Chondrocyte (in vitro differentiated cells): ENCODE results near the gene TMEM178B. TPM values are rescaled to one million over a fixed set of nuclear protein-coding genes. Genes with fewer than 3 reads are reported as not detected.

Experiments
- DNase-seq: peaks from one replicate; pipeline ENCODE4 v3.0.0; 2021; ENCODE audit warnings: mixed read lengths, low spot score
- H3K27ac Mint-ChIP-seq: one replicate; pipeline ENCODE4 v1.8.0; 2021; ENCODE audit warnings: mild to moderate bottlenecking, moderate library complexity, mixed read lengths; ENCODE audit not compliant: unreplicated experiment
- H3K27me3 Mint-ChIP-seq: 2 replicates; pipeline ENCODE4 v1.8.0; 2021; ENCODE audit warnings: low read depth, mixed read lengths
- H3K36me3 Mint-ChIP-seq: 2 replicates; pipeline ENCODE4 v1.8.0; 2021; ENCODE audit warnings: low read depth, mixed read lengths
- H3K4me1 Mint-ChIP-seq: 2 replicates; pipeline ENCODE4 v1.8.0; 2021; ENCODE audit warnings: low read depth, mild to moderate bottlenecking, mixed read lengths
- H3K4me3 Mint-ChIP-seq: one replicate; pipeline ENCODE4 v1.8.0; 2021; ENCODE audit warnings: mild to moderate bottlenecking, moderate library complexity, mixed read lengths; ENCODE audit not compliant: unreplicated experiment
- H3K9me3 Mint-ChIP-seq: 2 replicates; pipeline ENCODE4 v1.8.0; 2021; ENCODE audit warnings: low read depth, mixed read lengths
- total RNA-seq: library from RNA; stranded (reverse); gene quantifications from 3 replicates; pipeline ENCODE4 v1.2.1, GENCODE V29; 2021
- TF ChIP-seq, protein P1 (sequence below): fragments of 200-600 bp; sonication (generic); IDR thresholded peaks from 2 replicates; pipeline ENCODE4 v1.5.0; 2021; ENCODE audit warnings: antibody characterized with exemption, mild to moderate bottlenecking, moderate library complexity

The TMEM178B gene
- total RNA-seq, 1 donor from 2014 or later = 0.92 TPM

DNA sequence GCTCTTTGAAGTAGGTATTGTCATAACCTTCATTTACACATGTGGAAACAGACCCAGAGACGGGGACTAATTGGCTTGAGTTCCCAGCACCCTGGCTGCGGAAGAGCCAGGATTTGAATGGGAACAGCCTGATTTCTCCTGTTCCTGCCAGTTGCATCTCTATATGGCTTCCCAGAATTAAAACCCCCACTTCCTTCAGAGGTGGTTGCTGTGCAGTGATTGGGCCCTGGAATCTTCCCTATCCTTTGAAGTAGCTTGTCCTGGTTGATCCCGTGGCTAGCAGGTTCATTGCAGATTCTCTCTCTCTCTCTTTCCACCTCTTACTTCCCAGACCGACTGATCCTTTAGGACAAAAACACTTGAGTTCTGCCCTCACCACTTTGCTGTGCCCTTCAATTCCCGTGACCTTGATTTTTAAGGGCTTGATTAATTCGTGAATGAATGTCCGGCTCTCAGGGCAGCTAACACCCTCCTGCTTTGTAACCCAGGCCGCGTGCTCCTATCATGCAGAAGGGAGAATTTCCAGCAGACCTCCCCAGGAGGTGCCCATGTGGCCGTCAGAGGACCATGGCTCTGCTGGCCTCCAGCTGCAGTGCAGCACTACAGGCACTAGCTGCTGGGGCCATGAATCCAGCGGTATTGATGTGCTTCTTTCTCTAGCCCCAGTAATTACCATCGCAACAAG, 356.7 kb downstream of the TMEM178B start:
- H3K4me1 Mint-ChIP-seq = no peaks in the 10 kb centered on the region
- TF ChIP-seq, protein P1, sequence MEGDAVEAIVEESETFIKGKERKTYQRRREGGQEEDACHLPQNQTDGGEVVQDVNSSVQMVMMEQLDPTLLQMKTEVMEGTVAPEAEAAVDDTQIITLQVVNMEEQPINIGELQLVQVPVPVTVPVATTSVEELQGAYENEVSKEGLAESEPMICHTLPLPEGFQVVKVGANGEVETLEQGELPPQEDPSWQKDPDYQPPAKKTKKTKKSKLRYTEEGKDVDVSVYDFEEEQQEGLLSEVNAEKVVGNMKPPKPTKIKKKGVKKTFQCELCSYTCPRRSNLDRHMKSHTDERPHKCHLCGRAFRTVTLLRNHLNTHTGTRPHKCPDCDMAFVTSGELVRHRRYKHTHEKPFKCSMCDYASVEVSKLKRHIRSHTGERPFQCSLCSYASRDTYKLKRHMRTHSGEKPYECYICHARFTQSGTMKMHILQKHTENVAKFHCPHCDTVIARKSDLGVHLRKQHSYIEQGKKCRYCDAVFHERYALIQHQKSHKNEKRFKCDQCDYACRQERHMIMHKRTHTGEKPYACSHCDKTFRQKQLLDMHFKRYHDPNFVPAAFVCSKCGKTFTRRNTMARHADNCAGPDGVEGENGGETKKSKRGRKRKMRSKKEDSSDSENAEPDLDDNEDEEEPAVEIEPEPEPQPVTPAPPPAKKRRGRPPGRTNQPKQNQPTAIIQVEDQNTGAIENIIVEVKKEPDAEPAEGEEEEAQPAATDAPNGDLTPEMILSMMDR = no peak
- H3K36me3 Mint-ChIP-seq = peaks cover 2% of the 10 kb centered on the region
- H3K27ac Mint-ChIP-seq = no peak overlapping the region
- no peak overlapping the region for H3K4me3 Mint-ChIP-seq
- peaks cover 17% of the 10 kb centered on the region for H3K27me3 Mint-ChIP-seq
- peaks cover 13% of the 10 kb centered on the region for H3K9me3 Mint-ChIP-seq
- no peak for DNase-seq

DNA sequence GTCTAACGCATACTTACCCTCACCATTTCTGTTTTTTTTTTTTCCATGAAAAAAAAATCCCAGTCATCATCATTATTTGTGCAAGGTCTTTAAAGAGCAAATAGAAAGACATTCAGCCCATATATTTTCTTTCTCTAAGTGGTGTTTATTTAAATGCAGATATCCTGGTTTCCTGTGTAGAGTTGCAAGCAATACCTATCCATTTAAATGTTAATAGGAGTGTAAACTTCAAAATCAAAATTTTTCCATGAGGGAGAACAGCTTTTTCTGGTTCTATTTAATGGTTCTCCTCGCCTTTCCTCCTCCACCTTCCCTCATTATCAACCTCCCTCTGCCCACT, 357.2 kb downstream of the TMEM178B start:
- Mint-ChIP-seq H3K9me3 (peaks cover 13% of the 10 kb centered on the region), H3K36me3 (peaks cover 2% of the 10 kb centered on the region), H3K27ac (no peak overlapping the region), H3K4me1 (no peaks in the 10 kb centered on the region), H3K4me3 (no peak overlapping the region), H3K27me3 (peaks cover 17% of the 10 kb centered on the region)
- DNase-seq = no peak
- TF ChIP-seq, protein P1 = no peak

DNA sequence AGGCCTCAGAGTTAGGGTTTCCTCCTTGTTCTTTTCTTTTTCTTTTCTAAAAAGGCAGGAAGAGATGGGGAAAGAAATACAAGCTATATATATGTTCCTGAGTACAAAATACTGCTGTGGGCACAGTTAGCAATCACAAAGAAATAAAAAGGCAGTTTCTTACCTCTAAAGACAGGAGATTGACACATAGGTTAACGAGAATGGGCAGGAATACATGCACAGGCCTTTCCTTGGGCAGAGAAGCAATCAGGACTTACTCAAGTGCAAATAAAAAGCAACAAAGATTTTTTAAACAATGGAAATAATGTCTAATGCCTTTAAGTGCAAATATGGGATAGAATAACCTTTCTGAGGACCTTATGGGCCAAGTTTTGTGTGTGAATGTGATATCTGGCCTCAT, 357.8 kb downstream of the TMEM178B start:
- Mint-ChIP-seq H3K36me3 (no peaks in the 10 kb centered on the region), H3K4me3 (no peak overlapping the region), H3K27me3 (peaks cover 19% of the 10 kb centered on the region), H3K27ac (no peak overlapping the region), H3K4me1 (no peaks in the 10 kb centered on the region), H3K9me3 (peaks cover 11% of the 10 kb centered on the region)
- TF ChIP-seq, protein P1 = no peak
- no peak for DNase-seq

DNA sequence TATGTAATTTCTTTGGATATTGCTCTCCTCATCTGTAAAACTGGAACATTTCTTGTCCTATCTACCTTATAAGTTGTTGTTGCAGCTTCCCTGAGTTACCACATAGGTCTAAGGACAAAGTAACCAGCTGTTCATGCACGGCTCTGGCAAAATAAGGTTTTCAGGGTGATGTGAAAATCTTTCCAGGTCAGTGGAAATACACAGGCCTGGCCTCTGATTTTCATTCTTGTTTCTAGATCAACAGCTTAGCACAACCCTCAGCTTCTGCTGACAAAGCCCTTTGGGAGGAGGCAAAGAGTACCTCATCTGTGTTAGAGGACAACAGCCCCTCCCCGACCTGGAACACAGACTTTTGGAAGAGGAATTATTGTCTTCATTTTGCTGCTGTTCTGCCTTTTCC, 359.8 kb downstream of the TMEM178B start:
- H3K4me3 Mint-ChIP-seq = no peak overlapping the region
- H3K27me3 Mint-ChIP-seq = peaks cover 19% of the 10 kb centered on the region
- H3K27ac Mint-ChIP-seq = no peak overlapping the region
- H3K9me3 Mint-ChIP-seq = peaks cover 2% of the 10 kb centered on the region
- H3K4me1 Mint-ChIP-seq = no peaks in the 10 kb centered on the region
- DNase-seq = no peak
- H3K36me3 Mint-ChIP-seq = no peaks in the 10 kb centered on the region
- TF ChIP-seq, protein P1 = no peak

DNA sequence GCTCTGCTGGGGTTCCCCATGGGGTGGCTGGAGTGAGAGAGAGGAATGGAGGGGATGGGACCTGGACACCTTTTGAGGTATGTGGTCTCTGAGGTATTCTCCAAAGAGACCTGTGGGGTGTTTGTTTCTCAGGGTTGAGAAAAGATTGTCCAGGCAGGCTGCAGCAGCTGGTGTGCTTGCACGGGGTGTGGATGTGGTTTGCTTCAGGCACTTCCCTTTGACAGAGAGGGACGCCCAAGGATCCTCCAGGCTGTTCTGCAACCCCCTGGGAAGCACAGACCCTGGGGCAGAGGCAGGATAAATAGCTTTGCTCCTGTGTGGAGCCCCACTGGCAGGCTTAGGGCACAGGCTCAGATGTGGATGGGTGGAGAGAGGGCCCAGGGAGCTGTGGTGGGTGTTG, 362.3 kb downstream of the TMEM178B start:
- Mint-ChIP-seq H3K27ac (no peak overlapping the region), H3K4me1 (no peaks in the 10 kb centered on the region), H3K9me3 (no peaks in the 10 kb centered on the region), H3K36me3 (no peaks in the 10 kb centered on the region), H3K27me3 (peaks cover 7% of the 10 kb centered on the region), H3K4me3 (no peak overlapping the region)
- no peak for DNase-seq
- TF ChIP-seq, protein P1 = no peak
